ENCODE results near the gene TLE3. TPM values are rescaled to one million over a fixed set of nuclear protein-coding genes. Genes with fewer than 3 reads are reported as not detected.

Gene TLE3
- total RNA-seq, 4 donors from 2014 or later, result 130 to 176 (median 140) TPM

GRCh38 chr15:70083946-70084345 lies 13.8 kb downstream of the TLE3 start:
- no peaks in the 10 kb centered on the region for H3K27me3 ChIP-seq
- H3K9me3 ChIP-seq, result no peaks in the 10 kb centered on the region
- TF ChIP-seq POLR2A (IDR thresholded peaks at IDR 0.05), result no peak
- TF ChIP-seq CTCF (IDR thresholded peaks at IDR 0.05), result no peak
- no peak overlapping the region for H3K4me3 ChIP-seq
- H3K4me1 ChIP-seq, result peaks cover 1 to 25% (median 15%) of the 10 kb centered on the region in 4 donors
- H3K27ac ChIP-seq, result no peak overlapping the region
- DNase-seq, result no peak
- H3K36me3 ChIP-seq, result peaks cover 0 to 61% (median 0%) of the 10 kb centered on the region in 3 donors

- no peaks in the 10 kb centered on the region for H3K27me3 ChIP-seq
- DNase-seq, result no peak
- H3K36me3 ChIP-seq, result peaks cover 0 to 61% (median 0%) of the 10 kb centered on the region in 3 donors
- H3K27ac ChIP-seq, result no peak overlapping the region
- no peaks in the 10 kb centered on the region for H3K9me3 ChIP-seq
- H3K4me1 ChIP-seq, result peaks cover 3 to 25% (median 14%) of the 10 kb centered on the region in 4 donors
- no peak for TF ChIP-seq CTCF (IDR thresholded peaks at IDR 0.05)
- no peak for TF ChIP-seq POLR2A (IDR thresholded peaks at IDR 0.05)
- H3K4me3 ChIP-seq, result no peak overlapping the region
Observed at GRCh38 chr15:70083418-70083817, 14.3 kb downstream of the TLE3 start.

GRCh38 chr15:70082281-70082900 lies 15.3 kb downstream of the TLE3 start:
- TF ChIP-seq CTCF (IDR thresholded peaks at IDR 0.05) (no peak), POLR2A (IDR thresholded peaks at IDR 0.05) (no peak)
- Histone ChIP-seq H3K4me3 (no peak overlapping the region), H3K36me3 (peaks cover 0 to 58% (median 0%) of the 10 kb centered on the region in 3 donors), H3K9me3 (no peaks in the 10 kb centered on the region), H3K27ac (no peak overlapping the region), H3K4me1 (peaks cover 3 to 17% (median 13%) of the 10 kb centered on the region in 4 donors), H3K27me3 (no peaks in the 10 kb centered on the region)
- no peak for DNase-seq

GRCh38 chr15:70081612-70082011 lies 16.1 kb downstream of the TLE3 start:
- no peak overlapping the region for H3K4me3 ChIP-seq
- TF ChIP-seq CTCF (IDR thresholded peaks at IDR 0.05) (no peak), POLR2A (IDR thresholded peaks at IDR 0.05) (no peak)
- H3K27ac ChIP-seq, result no peak overlapping the region
- H3K27me3 ChIP-seq, result no peaks in the 10 kb centered on the region
- peaks cover 0 to 56% (median 0%) of the 10 kb centered on the region in 3 donors for H3K36me3 ChIP-seq
- H3K4me1 ChIP-seq, result peaks cover 3 to 17% (median 13%) of the 10 kb centered on the region in 4 donors
- DNase-seq, result no peak
- no peaks in the 10 kb centered on the region for H3K9me3 ChIP-seq

- H3K9me3 ChIP-seq, result no peaks in the 10 kb centered on the region
- DNase-seq, result no peak
- H3K4me3 ChIP-seq, result no peak overlapping the region
- no peaks in the 10 kb centered on the region for H3K27me3 ChIP-seq
- H3K27ac ChIP-seq, result no peak overlapping the region
- H3K4me1 ChIP-seq, result peaks cover 3 to 17% (median 11%) of the 10 kb centered on the region in 4 donors
- H3K36me3 ChIP-seq, result peaks cover 0 to 57% (median 0%) of the 10 kb centered on the region in 3 donors
- no peak for TF ChIP-seq CTCF (IDR thresholded peaks at IDR 0.05)
- TF ChIP-seq POLR2A (IDR thresholded peaks at IDR 0.05), result no peak
Observed at GRCh38 chr15:70080347-70080746, 17.4 kb downstream of the TLE3 start.

Measured in Peyer's patch (tissue), 4 donors.